Central memory CD8-positive, alpha-beta T cell (primary cell): ENCODE data around the gene KIAA2012.

Experiments
- ATAC-seq: fragments of 150-1000 bp; cut with Tn5 transposase; replicated peaks from 2 replicates; pipeline ENCODE4 v1.10.0; 2022; ENCODE audit warnings: mild to moderate bottlenecking, moderate FRiP score, moderate number of reproducible peaks; ENCODE audit not compliant: poor library complexity, severe bottlenecking; ENCODE audit errors: extremely low read depth
- DNase-seq, 2 donors: peaks; one replicate each; pipeline ENCODE4 v3.0.0; 2021; ENCODE audit warnings: low spot score in 2 of 2
- H3K27ac Mint-ChIP-seq: one replicate; pipeline ENCODE4 v1.8.0; 2022; ENCODE audit warnings: low read depth, mild to moderate bottlenecking, moderate library complexity, mixed read lengths
- H3K27me3 Mint-ChIP-seq: one replicate; pipeline ENCODE4 v1.8.0; 2022; ENCODE audit warnings: mixed read lengths
- H3K36me3 Mint-ChIP-seq: one replicate; pipeline ENCODE4 v1.8.0; 2022; ENCODE audit warnings: mild to moderate bottlenecking, moderate library complexity, mixed read lengths; ENCODE audit not compliant: insufficient read depth
- H3K4me1 Mint-ChIP-seq: one replicate; pipeline ENCODE4 v1.8.0; 2022; ENCODE audit warnings: mixed read lengths
- H3K4me3 Mint-ChIP-seq: one replicate; pipeline ENCODE4 v1.8.0; 2022; ENCODE audit warnings: mild to moderate bottlenecking, moderate library complexity, mixed read lengths
- H3K9me3 Mint-ChIP-seq: one replicate; pipeline ENCODE4 v1.8.0; 2022; ENCODE audit warnings: mixed read lengths

KIAA2012 gene

DNA sequence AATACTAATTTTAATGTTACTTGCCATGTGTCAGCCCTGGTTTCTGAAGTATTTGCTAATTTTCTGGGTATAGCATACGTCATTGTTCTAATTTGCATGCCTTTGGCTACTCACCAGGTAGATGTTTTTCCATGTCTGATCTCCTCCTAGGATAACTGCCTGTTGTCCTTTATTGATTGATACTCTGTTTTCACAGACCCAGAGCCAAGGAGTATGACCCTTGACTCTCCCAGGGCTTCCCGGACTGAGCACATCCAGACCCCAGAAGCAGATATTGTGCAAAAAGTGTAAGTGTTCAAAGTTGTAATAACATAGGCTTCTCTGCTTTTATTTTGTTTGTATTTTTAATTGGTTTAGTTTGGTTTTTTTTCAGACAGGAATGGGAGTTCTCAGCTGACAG is 111.5 kb downstream of the KIAA2012 start:
- DNase-seq = no peak
- H3K4me3 Mint-ChIP-seq = no peak overlapping the region
- no peaks in the 10 kb centered on the region for H3K36me3 Mint-ChIP-seq
- ATAC-seq = no peak
- no peaks in the 10 kb centered on the region for H3K9me3 Mint-ChIP-seq
- H3K4me1 Mint-ChIP-seq = no peaks in the 10 kb centered on the region
- no peak overlapping the region for H3K27ac Mint-ChIP-seq
- H3K27me3 Mint-ChIP-seq = peaks cover 48% of the 10 kb centered on the region

DNA sequence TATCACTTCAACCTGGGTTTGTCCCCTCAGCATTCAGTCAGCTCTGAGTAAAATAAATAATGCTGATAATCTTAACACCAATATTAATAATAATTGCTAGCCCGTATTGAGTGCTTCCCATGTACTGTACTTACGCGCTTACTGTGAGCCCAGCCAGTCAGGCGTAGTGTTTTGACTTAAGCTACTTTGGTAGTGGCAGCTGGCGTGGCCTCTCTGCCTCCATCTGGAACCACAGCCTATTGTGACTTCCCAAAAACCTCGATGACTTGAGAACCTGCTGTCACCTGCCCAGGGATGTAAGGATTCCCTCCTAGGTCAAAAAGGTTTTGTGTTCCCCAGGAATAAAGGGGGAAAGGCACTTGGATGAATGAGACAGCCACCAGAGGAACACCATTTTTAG is 112.1 kb downstream of the KIAA2012 start:
- Mint-ChIP-seq H3K27ac (no peak overlapping the region), H3K4me3 (no peak overlapping the region), H3K4me1 (no peaks in the 10 kb centered on the region), H3K36me3 (no peaks in the 10 kb centered on the region), H3K9me3 (no peaks in the 10 kb centered on the region), H3K27me3 (peaks cover 53% of the 10 kb centered on the region)
- ATAC-seq (no peak), DNase-seq (no peak)

DNA sequence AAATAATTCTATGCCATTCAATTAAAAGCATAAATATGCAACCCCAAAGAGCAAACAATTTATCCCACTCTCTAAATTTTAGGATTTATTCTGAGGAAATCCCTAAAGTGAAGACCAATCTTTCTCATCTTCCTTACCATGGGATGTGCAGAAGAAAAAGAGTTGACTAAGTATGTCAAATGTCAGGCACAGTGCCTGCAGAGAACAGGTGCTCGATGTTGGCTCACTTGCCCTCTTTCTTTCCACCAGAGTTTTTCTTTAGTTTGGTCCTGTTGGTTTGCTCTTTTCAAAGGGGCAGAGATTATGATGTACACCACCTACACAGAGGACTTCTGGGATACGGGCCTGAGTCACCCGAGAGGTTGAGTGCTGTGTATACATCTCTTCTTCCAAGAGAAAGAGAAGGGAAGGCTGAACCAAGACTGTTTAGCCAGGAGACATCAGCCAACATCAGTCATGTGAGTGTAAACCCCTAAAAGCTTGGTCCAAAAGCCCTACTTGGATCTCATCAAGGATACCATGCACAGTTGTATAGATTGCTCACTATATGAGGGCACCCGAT is 113.7 kb downstream of the KIAA2012 start:
- H3K4me3 Mint-ChIP-seq = no peak overlapping the region
- no peaks in the 10 kb centered on the region for H3K36me3 Mint-ChIP-seq
- DNase-seq (no peak), ATAC-seq (no peak)
- peaks cover 68% of the 10 kb centered on the region for H3K27me3 Mint-ChIP-seq
- no peaks in the 10 kb centered on the region for H3K4me1 Mint-ChIP-seq
- no peaks in the 10 kb centered on the region for H3K9me3 Mint-ChIP-seq
- no peak overlapping the region for H3K27ac Mint-ChIP-seq

DNA sequence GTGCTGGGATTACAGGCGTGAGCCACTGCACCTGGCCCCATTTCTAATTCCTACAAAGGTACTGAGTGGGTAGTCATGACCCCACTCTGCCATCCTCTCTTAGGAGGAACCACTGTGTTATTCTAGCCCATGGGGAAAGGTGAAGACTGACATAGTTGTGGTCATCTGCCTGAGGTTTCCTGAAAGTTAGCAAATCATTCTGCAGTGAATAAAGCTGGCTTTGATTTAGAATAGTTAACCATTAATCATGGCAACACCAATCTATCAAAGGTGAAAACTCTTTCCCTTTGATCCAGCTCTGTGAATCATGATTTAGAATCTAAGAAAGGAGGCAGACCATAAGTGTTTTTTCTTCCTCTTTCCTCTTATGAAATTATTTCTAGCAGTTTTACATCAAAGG is 114.5 kb downstream of the KIAA2012 start:
- Mint-ChIP-seq H3K27me3 (peaks cover 60% of the 10 kb centered on the region), H3K36me3 (no peaks in the 10 kb centered on the region), H3K4me1 (no peaks in the 10 kb centered on the region), H3K27ac (no peak overlapping the region), H3K9me3 (no peaks in the 10 kb centered on the region), H3K4me3 (no peak overlapping the region)
- ATAC-seq (no peak), DNase-seq (no peak)

DNA sequence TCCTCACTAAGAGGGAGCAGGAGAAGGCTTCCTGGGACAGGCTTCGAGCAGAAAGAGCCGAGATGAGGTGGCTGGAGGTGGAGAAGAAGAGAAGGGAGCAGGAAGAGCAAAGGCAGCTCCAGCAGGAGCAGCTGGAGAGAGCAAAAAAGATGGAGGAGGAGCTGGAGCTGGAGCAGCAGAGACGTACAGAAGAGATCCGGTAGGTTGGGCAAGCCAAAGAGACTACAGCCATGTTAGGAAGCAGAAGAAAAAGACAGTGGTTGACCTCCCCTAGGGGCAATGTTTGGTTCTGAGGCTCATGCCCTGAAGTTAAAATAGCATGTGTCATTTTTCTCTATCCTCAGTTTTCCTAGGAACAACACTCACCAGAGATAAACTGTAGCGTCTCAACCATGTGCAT is 120.2 kb downstream of the KIAA2012 start:
- no peaks in the 10 kb centered on the region for H3K36me3 Mint-ChIP-seq
- ATAC-seq = no peak
- H3K27ac Mint-ChIP-seq = no peak overlapping the region

DNA sequence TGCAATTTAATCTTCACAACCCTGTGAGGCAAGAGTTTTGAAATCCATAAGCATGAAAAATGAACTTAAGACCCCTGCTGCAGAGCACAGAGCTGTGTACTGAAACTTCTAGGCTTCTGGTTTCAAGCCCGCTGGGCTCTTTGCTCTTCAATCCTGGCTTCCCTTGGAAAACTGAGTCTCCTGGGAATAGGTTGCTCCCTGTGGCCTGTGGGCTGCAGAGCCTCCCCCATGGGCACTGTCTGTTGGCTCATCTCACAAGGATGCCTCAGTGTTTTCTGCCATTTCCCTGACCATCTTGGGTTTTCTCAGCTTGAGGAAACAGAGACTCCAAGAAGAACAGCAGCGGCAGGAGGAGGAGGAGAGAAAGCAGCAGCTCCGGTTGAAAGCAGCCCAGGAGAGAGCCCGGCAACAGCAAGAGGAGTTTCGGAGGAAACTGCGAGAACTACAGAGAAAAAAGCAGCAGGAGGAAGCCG is 120.9 kb downstream of the KIAA2012 start:
- no peak overlapping the region for H3K4me3 Mint-ChIP-seq
- no peak overlapping the region for H3K27ac Mint-ChIP-seq
- H3K9me3 Mint-ChIP-seq = no peaks in the 10 kb centered on the region
- no peak for DNase-seq
- peaks cover 32% of the 10 kb centered on the region for H3K27me3 Mint-ChIP-seq
- ATAC-seq = no peak
- no peaks in the 10 kb centered on the region for H3K36me3 Mint-ChIP-seq
- H3K4me1 Mint-ChIP-seq = no peaks in the 10 kb centered on the region

More for the DNA sequence above, 120.2 kb downstream of the KIAA2012 start:
- H3K9me3 Mint-ChIP-seq = no peaks in the 10 kb centered on the region
- no peak for DNase-seq
- no peak overlapping the region for H3K4me3 Mint-ChIP-seq
- H3K27me3 Mint-ChIP-seq = peaks cover 38% of the 10 kb centered on the region
- no peaks in the 10 kb centered on the region for H3K4me1 Mint-ChIP-seq

DNA sequence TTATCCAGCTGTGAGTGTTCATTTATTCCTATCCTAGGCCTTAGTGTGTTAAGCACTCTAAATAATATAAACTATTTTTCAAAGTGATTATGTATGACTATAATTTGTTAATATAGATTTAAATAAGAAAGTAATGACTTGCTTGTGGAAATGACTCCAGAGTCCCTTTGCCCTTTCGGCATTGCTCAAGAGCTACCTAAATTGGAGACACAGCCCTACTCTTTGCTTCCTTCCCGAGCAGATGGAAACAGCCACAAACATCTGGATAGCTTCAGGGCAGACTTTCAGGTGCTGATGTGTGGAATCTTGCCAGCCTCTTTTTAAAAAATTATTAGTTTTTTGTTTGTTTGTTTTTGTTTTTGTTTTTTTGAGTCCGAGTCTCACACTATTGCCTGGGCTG is 121.4 kb downstream of the KIAA2012 start:
- H3K9me3 Mint-ChIP-seq = no peaks in the 10 kb centered on the region
- H3K27ac Mint-ChIP-seq = no peak overlapping the region
- ATAC-seq (no peak), DNase-seq (no peak)
- H3K36me3 Mint-ChIP-seq = no peaks in the 10 kb centered on the region
- H3K4me1 Mint-ChIP-seq = no peaks in the 10 kb centered on the region
- peaks cover 31% of the 10 kb centered on the region for H3K27me3 Mint-ChIP-seq
- no peak overlapping the region for H3K4me3 Mint-ChIP-seq

DNA sequence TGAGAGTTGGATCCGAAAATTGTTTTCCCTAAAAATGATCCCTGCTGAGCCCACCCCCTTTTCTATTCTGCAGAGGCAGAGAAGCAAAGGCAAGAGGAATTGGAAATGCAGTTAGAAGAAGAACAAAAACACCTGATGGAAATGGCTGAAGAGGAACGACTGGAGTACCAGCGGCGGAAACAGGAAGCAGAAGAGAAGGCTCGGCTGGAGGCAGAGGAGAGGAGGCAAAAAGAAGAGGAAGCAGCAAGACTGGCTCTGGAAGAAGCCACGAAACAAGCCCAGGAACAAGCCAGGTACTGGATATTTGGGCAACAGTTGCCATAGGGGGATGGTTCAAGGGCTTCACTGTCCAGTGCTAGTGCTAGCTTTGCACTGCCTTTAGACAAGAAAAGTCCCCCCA is 123.7 kb downstream of the KIAA2012 start:
- H3K27me3 Mint-ChIP-seq = peaks cover 10% of the 10 kb centered on the region
- no peak overlapping the region for H3K27ac Mint-ChIP-seq
- H3K9me3 Mint-ChIP-seq = no peaks in the 10 kb centered on the region
- no peak for DNase-seq
- H3K36me3 Mint-ChIP-seq = peaks cover 3% of the 10 kb centered on the region
- H3K4me3 Mint-ChIP-seq = no peak overlapping the region
- H3K4me1 Mint-ChIP-seq = no peaks in the 10 kb centered on the region
- no peak for ATAC-seq

DNA sequence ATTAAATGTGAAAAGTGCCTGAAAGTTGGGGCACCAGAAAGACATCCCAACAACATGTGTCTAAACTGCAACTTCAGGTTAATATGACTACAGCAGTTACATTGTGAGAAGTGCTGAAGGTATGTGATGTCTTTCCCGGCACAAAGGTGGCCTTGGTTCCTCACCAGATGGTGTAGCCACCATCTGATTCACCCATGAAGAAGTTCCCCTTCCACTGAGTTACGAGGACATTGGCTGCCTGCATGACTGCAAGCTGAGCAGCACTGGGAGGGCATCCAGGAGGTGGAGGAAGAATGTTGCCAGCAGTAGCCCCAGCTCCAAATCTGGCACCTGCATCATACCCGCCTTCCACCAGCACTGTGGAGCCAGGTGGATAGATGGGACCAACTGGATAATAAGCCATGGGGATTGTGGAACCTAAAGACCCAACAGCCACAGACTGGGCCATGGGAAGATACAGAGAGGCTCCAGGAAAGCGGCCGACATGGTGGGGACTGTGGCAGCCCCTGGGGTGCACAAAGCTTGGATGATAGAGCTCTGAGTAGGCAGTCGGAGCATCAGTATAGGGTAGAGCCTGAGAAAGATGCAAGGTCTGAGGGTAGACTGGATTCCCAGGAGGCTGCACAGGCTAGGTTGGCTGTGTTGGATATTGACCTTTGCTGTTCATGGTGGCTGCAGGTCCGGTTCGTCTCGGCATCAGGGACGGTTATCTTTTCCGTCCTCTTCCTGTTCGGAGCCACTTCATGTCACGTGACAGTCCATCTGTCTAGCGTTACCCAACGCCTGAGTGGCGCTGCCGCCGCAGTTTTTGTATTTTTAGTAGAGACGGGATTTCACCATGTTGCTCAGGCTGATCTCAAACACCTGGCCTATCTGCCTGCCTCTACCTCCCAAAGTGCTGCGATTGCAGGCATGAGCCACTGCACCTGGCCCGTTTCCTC is 128.4 kb downstream of the KIAA2012 start:
- H3K27ac Mint-ChIP-seq = no peak overlapping the region
- no peak overlapping the region for H3K4me3 Mint-ChIP-seq
- H3K4me1 Mint-ChIP-seq = no peaks in the 10 kb centered on the region
- no peaks in the 10 kb centered on the region for H3K9me3 Mint-ChIP-seq
- peaks cover 19% of the 10 kb centered on the region for H3K36me3 Mint-ChIP-seq
- DNase-seq (no peak), ATAC-seq (no peak)
- H3K27me3 Mint-ChIP-seq = peaks cover 7% of the 10 kb centered on the region

DNA sequence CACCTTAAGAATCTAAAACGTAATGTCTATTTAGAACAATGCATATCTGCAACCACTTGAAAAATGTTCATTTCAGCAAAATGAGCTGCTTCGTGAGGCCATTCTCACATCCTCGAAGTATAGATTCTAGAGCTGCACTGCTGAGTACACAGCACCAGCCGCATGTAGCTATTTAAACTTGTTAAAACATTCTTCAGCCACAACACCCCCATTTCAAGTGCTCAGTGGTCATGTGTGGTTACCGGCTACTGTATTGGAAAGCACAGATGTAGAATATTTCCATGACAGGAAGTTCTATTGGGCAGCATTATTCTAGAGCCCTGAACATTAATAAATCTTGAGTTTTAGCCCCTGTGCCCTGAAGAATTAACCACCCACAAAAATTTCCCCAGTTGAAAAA is 130.3 kb downstream of the KIAA2012 start:
- no peaks in the 10 kb centered on the region for H3K27me3 Mint-ChIP-seq
- ATAC-seq = no peak
- no peak overlapping the region for H3K27ac Mint-ChIP-seq
- DNase-seq = no peak
- peaks cover 30% of the 10 kb centered on the region for H3K36me3 Mint-ChIP-seq
- no peaks in the 10 kb centered on the region for H3K9me3 Mint-ChIP-seq
- no peak overlapping the region for H3K4me3 Mint-ChIP-seq
- H3K4me1 Mint-ChIP-seq = no peaks in the 10 kb centered on the region

DNA sequence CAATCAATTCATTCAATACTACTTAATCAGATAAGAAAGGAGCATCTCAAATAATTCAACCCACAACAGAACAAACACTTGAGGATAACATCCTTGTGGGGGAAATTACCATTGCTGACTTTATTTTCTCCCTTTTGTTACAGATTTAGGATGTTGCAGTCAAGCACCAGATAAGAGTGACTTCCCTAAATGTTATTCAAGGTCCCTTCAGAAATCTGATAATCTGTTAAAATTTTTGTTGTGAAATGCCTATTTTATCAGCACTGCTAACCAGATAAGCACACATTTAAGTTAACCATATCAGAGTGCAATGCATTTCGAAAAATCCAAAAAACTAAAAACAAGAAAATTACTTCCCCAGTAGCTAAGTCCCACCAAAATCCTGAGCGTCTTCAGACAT is 131.8 kb downstream of the KIAA2012 start:
- no peak for DNase-seq
- Mint-ChIP-seq H3K4me1 (no peaks in the 10 kb centered on the region), H3K27me3 (no peaks in the 10 kb centered on the region), H3K36me3 (peaks cover 39% of the 10 kb centered on the region), H3K27ac (no peak overlapping the region), H3K9me3 (no peaks in the 10 kb centered on the region), H3K4me3 (no peak overlapping the region)
- ATAC-seq = no peak

DNA sequence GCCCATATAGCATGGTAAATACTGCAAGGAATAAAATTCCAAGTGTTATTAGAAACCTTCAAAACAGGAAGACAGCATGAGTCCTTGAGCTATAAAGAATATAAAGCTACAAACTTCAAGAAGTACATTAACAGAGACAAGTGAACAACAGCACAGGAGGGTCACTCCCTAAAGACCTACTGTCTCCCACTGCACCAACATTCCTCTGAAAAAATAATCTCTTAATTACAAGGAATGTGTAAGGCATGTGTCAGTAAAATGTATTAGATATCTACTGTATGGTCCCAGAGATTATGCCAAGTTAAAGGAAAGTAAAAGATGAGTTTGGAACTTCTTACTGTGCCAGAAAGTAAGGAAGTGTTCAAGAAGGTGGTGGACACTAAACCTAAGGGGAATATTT is 135.5 kb downstream of the KIAA2012 start:
- peaks cover 63% of the 10 kb centered on the region for H3K36me3 Mint-ChIP-seq
- no peak overlapping the region for H3K4me3 Mint-ChIP-seq
- no peak overlapping the region for H3K27ac Mint-ChIP-seq
- no peak for ATAC-seq
- no peak for DNase-seq
- no peaks in the 10 kb centered on the region for H3K27me3 Mint-ChIP-seq
- no peaks in the 10 kb centered on the region for H3K9me3 Mint-ChIP-seq
- no peaks in the 10 kb centered on the region for H3K4me1 Mint-ChIP-seq

DNA sequence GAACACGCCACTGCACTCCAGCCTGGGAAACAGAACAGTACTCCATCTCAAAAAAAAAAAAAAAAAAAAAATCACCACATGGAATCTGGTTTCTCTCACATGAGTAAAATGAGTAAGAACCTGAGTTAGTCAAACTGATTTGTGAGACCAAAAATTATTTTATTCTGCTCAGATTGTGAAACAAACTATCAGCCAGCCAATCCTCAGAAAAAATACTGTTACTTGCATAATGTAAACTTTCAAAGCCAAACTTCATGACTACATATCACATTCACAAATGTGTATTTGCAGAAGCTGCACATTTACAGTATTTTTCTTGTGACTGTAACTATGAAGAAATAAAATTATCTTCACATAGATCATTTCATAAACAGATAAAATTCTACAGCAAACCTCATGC is 142.1 kb downstream of the KIAA2012 start:
- DNase-seq (no peak), ATAC-seq (no peak)
- no peak overlapping the region for H3K27ac Mint-ChIP-seq
- H3K9me3 Mint-ChIP-seq = no peaks in the 10 kb centered on the region
- H3K4me1 Mint-ChIP-seq = peaks cover 11% of the 10 kb centered on the region
- no peaks in the 10 kb centered on the region for H3K27me3 Mint-ChIP-seq
- H3K4me3 Mint-ChIP-seq = no peak overlapping the region
- peaks cover 59% of the 10 kb centered on the region for H3K36me3 Mint-ChIP-seq
